HUES48 (cell line): ENCODE measurements around the gene FOXF1.

Source experiments
- H3K27ac ChIP-seq: one replicate; pipeline ENCODE4 v1.7.0; 2013; ENCODE audit warnings: low read depth, low read length, inconsistent platforms
- H3K27me3 ChIP-seq: 2 replicates; pipeline ENCODE4 v1.6.1; 2013; ENCODE audit warnings: mild to moderate bottlenecking, low read length; ENCODE audit not compliant: control insufficient read depth, insufficient read depth
- H3K36me3 ChIP-seq: 2 replicates; pipeline ENCODE4 v1.6.1; 2013; ENCODE audit warnings: low read length; ENCODE audit not compliant: control insufficient read depth, insufficient read depth
- H3K4me1 ChIP-seq: 2 replicates; pipeline ENCODE4 v1.6.1; 2013; ENCODE audit warnings: mild to moderate bottlenecking, low read length; ENCODE audit not compliant: control insufficient read depth, insufficient read depth
- H3K4me3 ChIP-seq: 2 replicates; pipeline ENCODE4 v1.5.1; 2013; ENCODE audit warnings: mild to moderate bottlenecking, low read depth, low read length
- H3K9ac ChIP-seq: 2 replicates; pipeline ENCODE4 v1.6.1; 2013; ENCODE audit warnings: mild to moderate bottlenecking, low read depth, low read length, moderate library complexity
- H3K9me3 ChIP-seq: 2 replicates; pipeline ENCODE4 v1.6.1; 2013; ENCODE audit warnings: low read length; ENCODE audit not compliant: control insufficient read depth, insufficient read depth

Gene FOXF1

GRCh38 chr16:86530251-86531190, 20.2 kb downstream of the FOXF1 start:
- no peaks in the 10 kb centered on the region for H3K36me3 ChIP-seq
- no peak overlapping the region for H3K27ac ChIP-seq
- H3K9me3 ChIP-seq = no peaks in the 10 kb centered on the region
- no peak overlapping the region for H3K4me3 ChIP-seq
- no peak overlapping the region for H3K9ac ChIP-seq
- no peaks in the 10 kb centered on the region for H3K27me3 ChIP-seq
- H3K4me1 ChIP-seq = no peaks in the 10 kb centered on the region

- Histone ChIP-seq H3K4me3 (no peak overlapping the region), H3K4me1 (no peaks in the 10 kb centered on the region), H3K9ac (no peak overlapping the region), H3K36me3 (no peaks in the 10 kb centered on the region), H3K27ac (no peak overlapping the region), H3K9me3 (no peaks in the 10 kb centered on the region), H3K27me3 (no peaks in the 10 kb centered on the region)
Observed at GRCh38 chr16:86531191-86531545, 20.8 kb downstream of the FOXF1 start.

- Histone ChIP-seq H3K27me3 (no peaks in the 10 kb centered on the region), H3K9ac (no peak overlapping the region), H3K9me3 (no peaks in the 10 kb centered on the region), H3K36me3 (no peaks in the 10 kb centered on the region), H3K27ac (no peak overlapping the region), H3K4me1 (no peaks in the 10 kb centered on the region), H3K4me3 (no peak overlapping the region)
Observed at GRCh38 chr16:86531641-86532525, 21.6 kb downstream of the FOXF1 start.

- H3K4me3 ChIP-seq = no peak overlapping the region
- H3K4me1 ChIP-seq = no peaks in the 10 kb centered on the region
- no peaks in the 10 kb centered on the region for H3K27me3 ChIP-seq
- no peak overlapping the region for H3K9ac ChIP-seq
- H3K36me3 ChIP-seq = no peaks in the 10 kb centered on the region
- H3K9me3 ChIP-seq = no peaks in the 10 kb centered on the region
- no peak overlapping the region for H3K27ac ChIP-seq
Observed at GRCh38 chr16:86532526-86532815, 22.1 kb downstream of the FOXF1 start.

- no peaks in the 10 kb centered on the region; the same call in 1 of the 2 replicates for H3K36me3 ChIP-seq
- H3K9me3 ChIP-seq = no peaks in the 10 kb centered on the region
- no peak overlapping the region for H3K27ac ChIP-seq
- no peak overlapping the region for H3K4me3 ChIP-seq
- no peak overlapping the region for H3K9ac ChIP-seq
- H3K4me1 ChIP-seq = no peaks in the 10 kb centered on the region
- no peaks in the 10 kb centered on the region for H3K27me3 ChIP-seq
Observed at GRCh38 chr16:86533076-86533475, 22.7 kb downstream of the FOXF1 start.

GRCh38 chr16:86533767-86534351, 23.5 kb downstream of the FOXF1 start:
- Histone ChIP-seq H3K27me3 (no peaks in the 10 kb centered on the region), H3K27ac (no peak overlapping the region), H3K36me3 (peaks cover 4% of the 10 kb centered on the region; the same call in 1 of the 2 replicates), H3K9ac (no peak overlapping the region), H3K4me3 (no peak overlapping the region), H3K9me3 (no peaks in the 10 kb centered on the region), H3K4me1 (no peaks in the 10 kb centered on the region)

GRCh38 chr16:86534779-86535615, 24.7 kb downstream of the FOXF1 start:
- Histone ChIP-seq H3K4me3 (no peak overlapping the region), H3K36me3 (peaks cover 12% of the 10 kb centered on the region), H3K4me1 (no peaks in the 10 kb centered on the region)

GRCh38 chr16:86536621-86537020, 26.3 kb downstream of the FOXF1 start:
- no peaks in the 10 kb centered on the region for H3K4me1 ChIP-seq
- H3K36me3 ChIP-seq = peaks cover 24% of the 10 kb centered on the region
- H3K27me3 ChIP-seq = no peaks in the 10 kb centered on the region
- no peak overlapping the region for H3K4me3 ChIP-seq
- H3K9me3 ChIP-seq = no peaks in the 10 kb centered on the region
- H3K9ac ChIP-seq = no peak overlapping the region; the same call in 1 of the 2 replicates
- H3K27ac ChIP-seq = no peak overlapping the region

More at GRCh38 chr16:86534779-86535615, 24.7 kb downstream of the FOXF1 start:
- no peaks in the 10 kb centered on the region for H3K27me3 ChIP-seq
- H3K27ac ChIP-seq = no peak overlapping the region
- no peak overlapping the region for H3K9ac ChIP-seq
- no peaks in the 10 kb centered on the region for H3K9me3 ChIP-seq

GRCh38 chr16:86537486-86537885, 27.2 kb downstream of the FOXF1 start:
- H3K9me3 ChIP-seq = no peaks in the 10 kb centered on the region
- H3K9ac ChIP-seq = no peak overlapping the region
- H3K27ac ChIP-seq = no peak overlapping the region
- peaks cover 32% of the 10 kb centered on the region for H3K36me3 ChIP-seq
- no peaks in the 10 kb centered on the region for H3K27me3 ChIP-seq
- no peaks in the 10 kb centered on the region for H3K4me1 ChIP-seq
- H3K4me3 ChIP-seq = no peak overlapping the region

- no peak overlapping the region for H3K27ac ChIP-seq
- H3K9me3 ChIP-seq = no peaks in the 10 kb centered on the region
- H3K4me1 ChIP-seq = no peaks in the 10 kb centered on the region
- peaks cover 32% of the 10 kb centered on the region for H3K36me3 ChIP-seq
- no peak overlapping the region for H3K9ac ChIP-seq
- no peak overlapping the region for H3K4me3 ChIP-seq
- H3K27me3 ChIP-seq = no peaks in the 10 kb centered on the region
Observed at GRCh38 chr16:86538196-86538780, 28.0 kb downstream of the FOXF1 start.
